GM12878 (cell line): Measurements from ENCODE around the gene PHACTR1. TPM values are rescaled to one million over a fixed set of nuclear protein-coding genes. Genes with fewer than 3 reads are reported as not detected.

Experiments
- ATAC-seq: fragments of 200-7000 bp; cut with Tn5 transposase; 3 replicates; pipeline ENCODE4 v1.9.1; 2020; ENCODE audit warnings: mild to moderate bottlenecking, moderate library complexity
- BruUV-seq: library from RNA; stranded (reverse); fragments of 400-500 nt; replicated peaks from 2 replicates; lab custom pipeline; 2021; lab: Mats Ljungman, UMichigan
- CTCF ChIA-PET: fragments of 300-600 bp; sonication (Branson Sonifier 250); formaldehyde crosslinking; extraction: SDS; loops from one replicate; lab custom pipeline; 2021; ENCODE audit warnings: inconsistent platforms; lab: Yijun Ruan, JAX
- POLR2A ChIA-PET: fragments of 350-600 bp; formaldehyde crosslinking; extraction: SDS; loops from one replicate; lab custom pipeline; 2021; ENCODE audit warnings: inconsistent platforms; lab: Charles Lee
- RAD21 ChIA-PET: fragments of 300-600 bp; sonication (Branson Sonifier 250); formaldehyde crosslinking; loops from one replicate; lab custom pipeline; 2023; ENCODE audit warnings: antibody characterized with exemption; ENCODE audit not compliant: unreplicated experiment; lab: Charles Lee
- SMC1A ChIA-PET: fragments of 300-600 bp; sonication (Branson Sonifier 250); formaldehyde crosslinking; loops from one replicate; lab custom pipeline; 2023; ENCODE audit not compliant: unreplicated experiment, uncharacterized antibody; lab: Charles Lee
- DNase-seq: peaks from one replicate; pipeline ENCODE4 v3.0.0-alpha.2; 2011; ENCODE audit warnings: low read depth, low spot score
- FAIRE-seq: peaks from 3 replicates; lab custom pipeline; 2011; peaks lifted over from hg19 to GRCh38; lab: Jason Lieb, UNC
- H2AFZ ChIP-seq: 2 replicates; pipeline ENCODE4 v1.6.0; 2011; ENCODE audit warnings: low read depth, low read length, control low read depth; ENCODE audit not compliant: control insufficient read depth
- H3K27ac ChIP-seq: 2 replicates; pipeline ENCODE4 v1.5.1; 2011; ENCODE audit warnings: control low read depth; ENCODE audit not compliant: control insufficient read depth, insufficient read depth
- H3K27me3 ChIP-seq, 2 experiments: replicated peaks in 1 of 2; 2 replicates each; pipeline versions ENCODE4 v1.6.0 to v1.6.1; 2011; ENCODE audit warnings: low read length in 1 of 2; ENCODE audit not compliant: control insufficient read depth in 2 of 2, insufficient read depth in 2 of 2
- H3K36me3 ChIP-seq, 2 experiments: 2 replicates each; pipeline ENCODE4 v1.5.1; 2011; ENCODE audit warnings: low read length in 1 of 2; ENCODE audit not compliant: control insufficient read depth in 2 of 2, insufficient read depth in 2 of 2
- H3K4me1 ChIP-seq: 2 replicates; pipeline ENCODE4 v1.6.1; 2011; ENCODE audit warnings: mild to moderate bottlenecking, low read length, moderate library complexity, mixed read lengths; ENCODE audit not compliant: control insufficient read depth, insufficient read depth
- H3K4me2 ChIP-seq: 2 replicates; pipeline ENCODE4 v1.6.0; 2011; ENCODE audit warnings: control low read depth; ENCODE audit not compliant: control insufficient read depth, insufficient read depth
- H3K4me3 ChIP-seq: fragments of 200-600 bp; sonication (generic); 2 replicates; pipeline ENCODE4 v1.5.1; 2016
- H3K79me2 ChIP-seq: 2 replicates; pipeline ENCODE4 v1.6.0; 2011; ENCODE audit warnings: low read length; ENCODE audit not compliant: control insufficient read depth, insufficient read depth
- H3K9ac ChIP-seq: 2 replicates; pipeline ENCODE4 v1.8.0; 2011; ENCODE audit warnings: low read length, control low read depth, mixed read lengths; ENCODE audit not compliant: control insufficient read depth, insufficient read depth
- H3K9me3 ChIP-seq: replicated peaks from 3 replicates; pipeline ENCODE4 v1.5.1; 2011; ENCODE audit warnings: mild to moderate bottlenecking, low read length; ENCODE audit not compliant: control insufficient read depth, insufficient read depth
- H4K20me1 ChIP-seq: 2 replicates; pipeline ENCODE4 v1.6.0; 2011; ENCODE audit not compliant: control insufficient read depth, insufficient read depth
- BACH1 ChIP-seq: fragments of 450-650 bp; IDR thresholded peaks from 2 replicates; pipeline ENCODE4 v1.6.1; 2017; ENCODE audit warnings: mild to moderate bottlenecking, borderline replicate concordance
- CBFB ChIP-seq: IDR thresholded peaks from 2 replicates; pipeline ENCODE4 v1.6.1; 2016; ENCODE audit warnings: antibody characterized with exemption, low read depth
- CREM ChIP-seq: IDR thresholded peaks from 2 replicates; pipeline ENCODE4 v1.6.1; 2014; ENCODE audit warnings: antibody characterized with exemption, low read depth
- E2F4 ChIP-seq: IDR thresholded peaks from 2 replicates; pipeline ENCODE4 v1.6.1; 2012; ENCODE audit warnings: low read depth, low read length, improper control_type of control experiment
- EZH2 ChIP-seq: IDR thresholded peaks from 2 replicates; pipeline ENCODE4 v1.6.1; 2012; ENCODE audit warnings: low read depth, mild to moderate bottlenecking, control low read depth, inconsistent platforms, low read length, borderline replicate concordance; ENCODE audit not compliant: control insufficient read depth
- GATAD2B ChIP-seq: fragments of 450-650 bp; conservative IDR thresholded peaks from 2 replicates; pipeline ENCODE4 v1.6.1; 2017; ENCODE audit warnings: low read depth, mild to moderate bottlenecking, moderate library complexity
- KLF5 ChIP-seq: fragments of 450-650 bp; IDR thresholded peaks from 2 replicates; pipeline ENCODE4 v1.6.1; 2014; ENCODE audit warnings: mild to moderate bottlenecking; ENCODE audit not compliant: partially characterized antibody
- NFIC ChIP-seq: IDR thresholded peaks from 2 replicates; pipeline ENCODE4 v1.6.1; 2012; ENCODE audit warnings: low read depth, mild to moderate bottlenecking, inconsistent platforms, low read length, moderate library complexity
- RB1 ChIP-seq: fragments of 450-650 bp; formaldehyde crosslinking; IDR thresholded peaks from 2 replicates; pipeline ENCODE4 v1.6.1; 2017; ENCODE audit warnings: mild to moderate bottlenecking, borderline replicate concordance
- TAF1 ChIP-seq: IDR thresholded peaks from 2 replicates; pipeline ENCODE4 v1.6.1; 2011; ENCODE audit warnings: mild to moderate bottlenecking, low read depth, low read length, borderline replicate concordance
- TBL1XR1 ChIP-seq: IDR thresholded peaks from 2 replicates; pipeline ENCODE4 v1.6.1; 2012; ENCODE audit warnings: low read depth, low read length, improper control_type of control experiment
- ZBTB40 ChIP-seq: fragments of 450-650 bp; IDR thresholded peaks from 2 replicates; pipeline ENCODE4 v1.6.1; 2016; ENCODE audit warnings: mild to moderate bottlenecking, moderate library complexity, borderline replicate concordance
- WGBS: methylation state at CpG from one replicate; pipeline ENCODE4 v1.1.6; 2016; ENCODE audit warnings: low lambda C conversion rate; ENCODE audit not compliant: insufficient replicate concordance, insufficient coverage; ENCODE audit errors: missing lambda C conversion rate; 5-methylcytosine and 5-hydroxymethylcytosine counted together
- in situ Hi-C: fragments of 300-500 bp; cut with MboI; formaldehyde crosslinking; loops from 9 replicates; pipeline ENCODE4 v1.14.3; 2018; ENCODE audit warnings: mixed read lengths
- intact Hi-C: fragments of 100-400 bp; cut with micrococcal nuclease; formaldehyde crosslinking; loops from one replicate; pipeline ENCODE4 v1.14.2; 2022; ENCODE audit not compliant: unreplicated experiment
- polyA plus RNA-seq, 11 experiments: library from polyadenylated mRNA; depleted of rRNA in 4 of 11; unstranded in 6 of 11; stranded (reverse) in 5 of 11; fragments of >200 nt; fragmentation: Nextera tagmentation in 4 of 11; fragmentation: Illumina TruSeq in 1 of 11; extraction: Ambion mirVana in 4 of 11; extraction: Trizol in 1 of 11; gene quantifications; 1 replicate in 1 of 11; 2 replicates in 10 of 11; pipeline versions ENCODE4 v1.2.1 to v1.2.3, GENCODE V29; 2011 to 2016; ENCODE audit warnings: inconsistent platforms in 2 of 11, missing spikeins in 2 of 11, low read depth in 1 of 11
- total RNA-seq, 4 experiments: library from RNA; depleted of rRNA in 3 of 4; stranded (reverse); fragments of >200 nt in 3 of 4; fragmentation: Illumina TruSeq in 1 of 4; extraction: Trizol in 1 of 4; gene quantifications; 2 replicates each; pipeline versions ENCODE4 v1.2.1 to v1.2.3, GENCODE V29; 2013 to 2021

The PHACTR1 gene
- total and polyA plus RNA-seq, 10 of the 15 experiments (the other 5 are each of a cell fraction or from before 2014, with no cell fraction given): 34.2 to 94.6 (median 62.3) TPM

- CTCF ChIA-PET: no interaction called here
- H3K4me1 ChIP-seq: no peaks in the 10 kb centered on the region
- no peak overlapping the region for H3K4me3 ChIP-seq
- RAD21 ChIA-PET: no interaction called here
- no peak overlapping the region for H3K9ac ChIP-seq
- FAIRE-seq (no peak), DNase-seq (no peak), ATAC-seq (no peak)
- H3K4me2 ChIP-seq: no peak overlapping the region
- no peak for TF ChIP-seq TBL1XR1
- TF ChIP-seq KLF5: no peak
- no peak for TF ChIP-seq E2F4
- no peak for TF ChIP-seq CREM
- H2AFZ ChIP-seq: no peak overlapping the region
- no peak overlapping the region for H3K27ac ChIP-seq
- intact Hi-C loops (no loop called here), in situ Hi-C loops (no loop called here)
- no TSS peak for BruUV-seq
- SMC1A ChIA-PET: no interaction called here
- POLR2A ChIA-PET: no interaction called here
- no peaks in the 10 kb centered on the region for H3K79me2 ChIP-seq
- H3K9me3 ChIP-seq: no peaks in the 10 kb centered on the region
- 14% methylated on average over 3 of the region's 3 CpGs for WGBS
- H3K36me3 ChIP-seq: no peaks in the 10 kb centered on the region
- peaks cover 5% of the 10 kb centered on the region in 2 experiments for H3K27me3 ChIP-seq
- no peaks in the 10 kb centered on the region for H4K20me1 ChIP-seq
These were observed 298.8 kb downstream of the PHACTR1 start for GRCh38 chr6:13015379-13015681.

GRCh38 chr6:13024616-13025015, 308.0 kb downstream of the PHACTR1 start:
- H3K9ac ChIP-seq: no peak overlapping the region
- peaks cover 0 to 4% of the 10 kb centered on the region in 2 experiments; a peak in 2 of 4 replicates for H3K27me3 ChIP-seq
- H3K79me2 ChIP-seq: no peaks in the 10 kb centered on the region
- H3K4me2 ChIP-seq: no peak overlapping the region
- ChIA-PET CTCF (no interaction called here), RAD21 (no interaction called here), POLR2A (no interaction called here), SMC1A (interaction anchor here (0.6 to 0.7 kb wide), 2 partner anchors 158 to 285 kb away, joined by 3 to 4 read pairs; no protein-coding TSS in a partner anchor)
- no TSS peak for BruUV-seq
- H3K27ac ChIP-seq: no peak overlapping the region
- FAIRE-seq (no peak), DNase-seq (no peak), ATAC-seq (no peak)
- H3K36me3 ChIP-seq: no peaks in the 10 kb centered on the region
- no peak overlapping the region for H2AFZ ChIP-seq
- H4K20me1 ChIP-seq: no peaks in the 10 kb centered on the region
- H3K4me1 ChIP-seq: no peaks in the 10 kb centered on the region
- H3K4me3 ChIP-seq: no peak overlapping the region
- H3K9me3 ChIP-seq: no peaks in the 10 kb centered on the region
- intact Hi-C loops (no loop called here), in situ Hi-C loops (no loop called here)
- 26% methylated on average over 2 of the region's 2 CpGs for WGBS
- TF ChIP-seq BACH1: no peak
- TF ChIP-seq RB1: no peak
- TF ChIP-seq GATAD2B: no peak
- TF ChIP-seq ZBTB40: no peak
- TF ChIP-seq E2F4: no peak
- TF ChIP-seq NFIC: no peak
- TF ChIP-seq CREM: no peak
- no peak for TF ChIP-seq CBFB
- TF ChIP-seq EZH2: no peak
- no peak for TF ChIP-seq TAF1
